GM12864 (cell line): ENCODE data around the gene SLC25A48.

Source experiments
- DNase-seq: peaks from one replicate; pipeline ENCODE4 v3.0.0-alpha.2; 2011; ENCODE audit warnings: low read depth
- H3K4me3 ChIP-seq: 2 replicates; pipeline ENCODE4 v1.5.1; 2011; ENCODE audit warnings: mild to moderate bottlenecking, low read depth, low read length, control low read depth
- CTCF ChIP-seq: IDR thresholded peaks from 2 replicates; pipeline ENCODE4 v1.5.1; 2011; ENCODE audit warnings: low read depth, mild to moderate bottlenecking, moderate library complexity, low read length, control low read depth, inconsistent platforms; ENCODE audit errors: missing control alignments

Gene SLC25A48

GRCh38 chr5:135866016-135866415 is 31.6 kb downstream of the SLC25A48 start:
- TF ChIP-seq CTCF, result no peak
- DNase-seq, result no peak
- no peak overlapping the region for H3K4me3 ChIP-seq

DNA sequence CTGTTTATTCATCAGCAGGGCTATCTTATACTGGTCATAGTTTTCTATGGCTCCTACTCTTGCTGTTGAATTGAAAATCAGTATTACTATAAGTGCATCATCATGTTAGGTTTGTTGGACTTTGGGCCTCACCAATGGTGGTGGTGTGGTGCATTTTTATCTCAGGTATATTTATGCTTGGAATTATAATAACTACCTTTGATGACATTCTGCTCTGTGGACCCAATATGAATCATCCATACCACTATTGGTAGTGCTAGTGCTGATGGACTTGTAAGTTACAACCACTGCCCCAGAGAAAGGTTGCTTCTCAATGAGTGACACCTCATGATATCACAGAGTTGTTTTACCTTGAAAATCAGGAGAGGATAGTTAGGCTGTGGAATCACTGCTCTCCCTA is 33.1 kb downstream of the SLC25A48 start:
- DNase-seq, result no peak
- no peak for TF ChIP-seq CTCF
- H3K4me3 ChIP-seq, result no peak overlapping the region

DNA sequence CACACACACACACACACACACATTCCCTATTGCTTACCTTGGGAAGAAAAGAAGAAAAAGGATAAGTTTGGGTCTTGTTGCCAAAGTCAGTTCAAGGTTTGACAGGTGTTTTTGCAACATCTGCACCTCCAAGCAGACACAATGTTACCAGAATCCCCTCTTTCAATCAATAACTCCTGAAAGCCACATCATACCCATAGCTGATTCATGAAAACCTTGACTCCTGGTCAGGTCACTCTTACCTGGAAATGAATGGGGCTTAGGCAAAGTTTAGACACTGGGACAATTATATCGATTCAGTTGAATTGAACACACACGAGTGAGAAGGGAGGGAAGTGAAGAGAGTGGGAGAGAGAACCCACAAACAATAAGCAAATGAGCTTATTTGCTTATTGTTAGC is 34.2 kb downstream of the SLC25A48 start:
- no peak overlapping the region for H3K4me3 ChIP-seq
- TF ChIP-seq CTCF, result no peak
- DNase-seq, result no peak

DNA sequence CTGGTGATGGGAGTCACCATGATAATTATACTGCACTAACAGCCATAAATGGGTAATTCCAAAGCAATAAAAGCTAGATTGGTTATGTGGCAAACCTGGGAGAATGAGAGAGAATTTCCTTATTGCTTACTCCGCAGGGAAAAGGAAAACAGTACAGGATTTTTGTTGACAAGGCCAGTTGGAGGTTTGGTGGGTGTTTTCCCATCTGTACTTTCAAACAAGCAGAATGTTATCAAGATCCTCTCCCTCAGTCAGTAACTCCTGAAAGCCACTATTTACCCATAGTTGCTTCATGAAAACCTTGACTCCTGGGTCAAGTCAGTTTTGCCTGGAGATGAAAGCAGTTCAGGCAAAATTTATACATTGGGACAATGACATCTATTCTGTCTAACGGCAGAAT is 34.8 kb downstream of the SLC25A48 start:
- TF ChIP-seq CTCF, result no peak

DNA sequence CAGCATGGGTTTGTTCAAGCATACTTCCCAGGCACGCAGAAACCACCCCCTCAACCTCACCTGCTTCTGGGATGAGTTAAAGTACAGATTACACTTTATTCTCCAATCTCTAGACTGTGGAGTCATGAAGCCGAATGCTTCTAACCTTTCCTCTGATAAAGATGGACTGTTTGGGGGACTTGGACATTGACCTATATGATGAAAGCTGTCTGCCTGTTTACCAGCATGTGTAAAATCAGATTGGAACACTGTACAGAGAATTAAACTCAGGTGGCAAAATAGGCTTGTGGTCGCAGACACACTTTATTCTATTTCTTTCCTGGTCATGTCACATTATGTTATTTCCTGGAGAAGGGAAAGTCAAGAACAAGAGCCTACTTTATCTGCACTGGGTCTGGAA is 35.5 kb downstream of the SLC25A48 start:
- H3K4me3 ChIP-seq, result no peak overlapping the region
- DNase-seq, result no peak
- TF ChIP-seq CTCF, result no peak

More for the DNA sequence above, 34.8 kb downstream of the SLC25A48 start:
- no peak overlapping the region for H3K4me3 ChIP-seq
- DNase-seq, result no peak

DNA sequence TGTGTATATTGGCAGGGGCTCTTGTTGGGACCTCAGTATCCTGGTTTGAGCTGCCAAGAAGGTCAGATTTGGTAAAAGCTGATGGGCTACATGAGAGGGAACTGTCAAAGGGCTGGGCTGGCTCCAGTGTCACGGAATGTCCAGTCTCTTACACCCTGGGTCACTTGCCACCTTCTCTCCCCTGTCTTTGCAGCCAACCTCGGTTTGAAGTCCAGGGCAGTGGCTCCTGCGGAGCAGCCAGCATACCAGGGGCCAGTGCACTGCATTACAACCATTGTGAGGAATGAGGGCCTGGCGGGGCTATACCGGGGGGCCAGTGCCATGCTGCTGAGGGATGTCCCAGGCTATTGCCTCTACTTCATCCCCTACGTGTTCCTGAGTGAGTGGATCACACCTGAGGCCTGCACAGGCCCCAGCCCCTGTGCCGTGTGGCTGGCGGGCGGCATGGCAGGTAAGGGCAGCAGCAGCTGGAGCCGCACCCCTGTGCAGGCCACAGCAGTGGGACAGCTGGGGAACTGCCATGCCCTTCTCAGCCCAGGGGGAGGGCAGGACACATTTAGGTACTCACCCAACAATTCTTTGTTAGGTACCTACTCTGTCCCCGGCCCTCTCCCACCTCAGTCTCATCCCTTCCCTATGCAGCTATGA is 36.9 kb downstream of the SLC25A48 start:
- TF ChIP-seq CTCF, result no peak
- no peak for DNase-seq
- H3K4me3 ChIP-seq, result no peak overlapping the region

- no peak overlapping the region for H3K4me3 ChIP-seq
- no peak for DNase-seq
- TF ChIP-seq CTCF, result no peak
These were observed 39.4 kb downstream of the SLC25A48 start for GRCh38 chr5:135873831-135874230.
